ENCODE results near the gene SLC5A2.

SLC5A2 gene

GRCh38 chr16:31528523-31529107, 45.7 kb downstream of the SLC5A2 start:
- Histone ChIP-seq H3K9me3 (ENCODE audit: control insufficient read depth, insufficient read depth, low read length) (no peaks in the 10 kb centered on the region), H3K36me3 (ENCODE audit: control insufficient read depth, low read length) (no peaks in the 10 kb centered on the region), H3K27me3 (ENCODE audit: control insufficient read depth, low read length) (no peaks in the 10 kb centered on the region), H3K4me1 (ENCODE audit: control insufficient read depth, low read length) (no peaks in the 10 kb centered on the region), H3K27ac (ENCODE audit: low read depth, low read length) (no peak overlapping the region), H3F3A (ENCODE audit: control insufficient read depth, insufficient read depth) (no peaks in the 10 kb centered on the region), H3K79me2 (ENCODE audit: control insufficient read depth, low read length) (no peaks in the 10 kb centered on the region), H3K4me3 (ENCODE audit: low read length) (no peak overlapping the region), H3K4me2 (ENCODE audit: low read length) (no peak overlapping the region), H4K20me1 (ENCODE audit: control insufficient read depth, insufficient read depth, low read depth, low read length) (no peaks in the 10 kb centered on the region), H3K9me2 (replicated peaks; ENCODE audit: control insufficient read depth, low read length) (no peaks in the 10 kb centered on the region)
- no peak for TF ChIP-seq EZH2phosphoT487 (IDR thresholded peaks at IDR 0.05; ENCODE audit: borderline replicate concordance, low read length)
- TF ChIP-seq CTCF (IDR thresholded peaks at IDR 0.05; ENCODE audit: low read depth, low read length, poor library complexity, severe bottlenecking): no peak

- no peak overlapping the region for H3K4me2 ChIP-seq (ENCODE audit: low read length)
Observed at GRCh38 chr16:31529108-31529936, 46.4 kb downstream of the SLC5A2 start.

GRCh38 chr16:31529937-31530312, 47.0 kb downstream of the SLC5A2 start:
- H4K20me1 ChIP-seq (ENCODE audit: control insufficient read depth, insufficient read depth, low read depth, low read length): no peaks in the 10 kb centered on the region
- no peak overlapping the region for H3K27ac ChIP-seq (ENCODE audit: low read depth, low read length)
- no peaks in the 10 kb centered on the region for H3K9me3 ChIP-seq (ENCODE audit: control insufficient read depth, insufficient read depth, low read length)
- H3F3A ChIP-seq (ENCODE audit: control insufficient read depth, insufficient read depth): no peaks in the 10 kb centered on the region
- H3K4me2 ChIP-seq (ENCODE audit: low read length): no peak overlapping the region
- no peaks in the 10 kb centered on the region for H3K36me3 ChIP-seq (ENCODE audit: control insufficient read depth, low read length)
- no peaks in the 10 kb centered on the region for H3K79me2 ChIP-seq (ENCODE audit: control insufficient read depth, low read length)
- TF ChIP-seq CTCF (IDR thresholded peaks at IDR 0.05; ENCODE audit: low read depth, low read length, poor library complexity, severe bottlenecking) (no peak), EZH2phosphoT487 (IDR thresholded peaks at IDR 0.05; ENCODE audit: borderline replicate concordance, low read length) (no peak)
- no peaks in the 10 kb centered on the region for H3K9me2 ChIP-seq (replicated peaks; ENCODE audit: control insufficient read depth, low read length)
- H3K27me3 ChIP-seq (ENCODE audit: control insufficient read depth, low read length): no peaks in the 10 kb centered on the region
- no peaks in the 10 kb centered on the region for H3K4me1 ChIP-seq (ENCODE audit: control insufficient read depth, low read length)
- no peak overlapping the region for H3K4me3 ChIP-seq (ENCODE audit: low read length)

More at GRCh38 chr16:31529108-31529936, 46.4 kb downstream of the SLC5A2 start:
- no peaks in the 10 kb centered on the region for H3K36me3 ChIP-seq (ENCODE audit: control insufficient read depth, low read length)
- no peaks in the 10 kb centered on the region for H3K9me2 ChIP-seq (replicated peaks; ENCODE audit: control insufficient read depth, low read length)
- no peaks in the 10 kb centered on the region for H3K27me3 ChIP-seq (ENCODE audit: control insufficient read depth, low read length)
- H3K79me2 ChIP-seq (ENCODE audit: control insufficient read depth, low read length): no peaks in the 10 kb centered on the region
- no peak overlapping the region for H3K27ac ChIP-seq (ENCODE audit: low read depth, low read length)
- no peak for TF ChIP-seq EZH2phosphoT487 (IDR thresholded peaks at IDR 0.05; ENCODE audit: borderline replicate concordance, low read length)
- H3F3A ChIP-seq (ENCODE audit: control insufficient read depth, insufficient read depth): no peaks in the 10 kb centered on the region
- H3K9me3 ChIP-seq (ENCODE audit: control insufficient read depth, insufficient read depth, low read length): no peaks in the 10 kb centered on the region
- H3K4me1 ChIP-seq (ENCODE audit: control insufficient read depth, low read length): no peaks in the 10 kb centered on the region
- H3K4me3 ChIP-seq (ENCODE audit: low read length): no peak overlapping the region
- H4K20me1 ChIP-seq (ENCODE audit: control insufficient read depth, insufficient read depth, low read depth, low read length): no peaks in the 10 kb centered on the region

- no peaks in the 10 kb centered on the region for H3K27me3 ChIP-seq (ENCODE audit: control insufficient read depth, low read length)
- no peak overlapping the region for H3K4me2 ChIP-seq (ENCODE audit: low read length)
Observed at GRCh38 chr16:31530405-31530804, 47.5 kb downstream of the SLC5A2 start.

More at GRCh38 chr16:31530405-31530804, 47.5 kb downstream of the SLC5A2 start:
- Histone ChIP-seq H3F3A (ENCODE audit: control insufficient read depth, insufficient read depth) (no peaks in the 10 kb centered on the region), H3K9me3 (ENCODE audit: control insufficient read depth, insufficient read depth, low read length) (no peaks in the 10 kb centered on the region), H3K27ac (ENCODE audit: low read depth, low read length) (no peak overlapping the region), H3K4me3 (ENCODE audit: low read length) (no peak overlapping the region), H3K79me2 (ENCODE audit: control insufficient read depth, low read length) (no peaks in the 10 kb centered on the region), H3K36me3 (ENCODE audit: control insufficient read depth, low read length) (no peaks in the 10 kb centered on the region), H3K9me2 (replicated peaks; ENCODE audit: control insufficient read depth, low read length) (no peaks in the 10 kb centered on the region), H3K4me1 (ENCODE audit: control insufficient read depth, low read length) (no peaks in the 10 kb centered on the region), H4K20me1 (ENCODE audit: control insufficient read depth, insufficient read depth, low read depth, low read length) (no peaks in the 10 kb centered on the region)
- TF ChIP-seq CTCF (IDR thresholded peaks at IDR 0.05; ENCODE audit: low read depth, low read length, poor library complexity, severe bottlenecking) (no peak), EZH2phosphoT487 (IDR thresholded peaks at IDR 0.05; ENCODE audit: borderline replicate concordance, low read length) (no peak)
